GM12864 (cell line): ENCODE data around the gene SLC26A1.

Experiments used
- DNase-seq: peaks from one replicate; pipeline ENCODE4 v3.0.0-alpha.2; 2011; ENCODE audit warnings: low read depth
- H3K4me3 ChIP-seq: 2 replicates; pipeline ENCODE4 v1.5.1; 2011; ENCODE audit warnings: mild to moderate bottlenecking, low read depth, low read length, control low read depth
- TF ChIP-seq, protein P1 (sequence below): IDR thresholded peaks from 2 replicates; pipeline ENCODE4 v1.5.1; 2011; ENCODE audit warnings: low read depth, mild to moderate bottlenecking, moderate library complexity, low read length, control low read depth, inconsistent platforms; ENCODE audit errors: missing control alignments

The SLC26A1 gene

DNA sequence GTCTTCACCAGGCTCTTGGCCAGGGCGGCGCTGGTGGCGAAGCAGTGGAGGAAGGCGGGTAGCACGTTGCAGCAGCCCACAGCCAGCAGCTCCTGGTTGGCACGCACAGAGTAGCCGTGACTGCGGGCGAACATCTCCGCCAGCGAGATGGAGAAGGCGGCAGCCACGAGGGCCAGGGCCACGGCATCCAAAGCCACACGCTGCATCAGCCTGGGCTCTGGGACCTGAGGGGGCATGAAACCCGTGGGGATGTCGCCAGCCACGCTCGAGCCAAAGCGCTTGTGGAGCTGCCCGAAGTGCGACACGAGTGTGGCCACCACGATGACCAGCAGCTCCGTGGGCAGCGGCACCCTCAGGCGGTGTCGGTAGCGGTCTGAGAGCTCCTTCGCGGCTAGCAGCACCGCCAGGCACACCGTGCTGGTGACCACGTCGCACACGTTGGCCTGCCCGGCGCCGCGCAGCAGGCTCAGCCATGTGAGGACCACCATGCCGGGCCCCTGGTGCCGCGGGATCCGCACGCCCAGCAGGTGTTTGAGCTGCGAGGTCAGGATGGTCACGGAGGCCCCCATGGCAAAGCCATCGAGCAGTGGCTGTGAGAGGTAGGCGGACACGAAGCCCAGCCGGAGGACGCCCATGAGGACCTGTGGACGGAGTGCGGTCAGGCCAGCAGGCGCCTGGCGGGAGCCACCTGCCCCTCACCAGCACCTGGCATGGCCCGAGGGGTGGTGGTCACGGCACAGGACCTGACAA lies 3.3 kb downstream of the SLC26A1 start:
- TF ChIP-seq, protein P1, sequence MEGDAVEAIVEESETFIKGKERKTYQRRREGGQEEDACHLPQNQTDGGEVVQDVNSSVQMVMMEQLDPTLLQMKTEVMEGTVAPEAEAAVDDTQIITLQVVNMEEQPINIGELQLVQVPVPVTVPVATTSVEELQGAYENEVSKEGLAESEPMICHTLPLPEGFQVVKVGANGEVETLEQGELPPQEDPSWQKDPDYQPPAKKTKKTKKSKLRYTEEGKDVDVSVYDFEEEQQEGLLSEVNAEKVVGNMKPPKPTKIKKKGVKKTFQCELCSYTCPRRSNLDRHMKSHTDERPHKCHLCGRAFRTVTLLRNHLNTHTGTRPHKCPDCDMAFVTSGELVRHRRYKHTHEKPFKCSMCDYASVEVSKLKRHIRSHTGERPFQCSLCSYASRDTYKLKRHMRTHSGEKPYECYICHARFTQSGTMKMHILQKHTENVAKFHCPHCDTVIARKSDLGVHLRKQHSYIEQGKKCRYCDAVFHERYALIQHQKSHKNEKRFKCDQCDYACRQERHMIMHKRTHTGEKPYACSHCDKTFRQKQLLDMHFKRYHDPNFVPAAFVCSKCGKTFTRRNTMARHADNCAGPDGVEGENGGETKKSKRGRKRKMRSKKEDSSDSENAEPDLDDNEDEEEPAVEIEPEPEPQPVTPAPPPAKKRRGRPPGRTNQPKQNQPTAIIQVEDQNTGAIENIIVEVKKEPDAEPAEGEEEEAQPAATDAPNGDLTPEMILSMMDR = no peak
- no peak for DNase-seq
- no peak overlapping the region for H3K4me3 ChIP-seq

DNA sequence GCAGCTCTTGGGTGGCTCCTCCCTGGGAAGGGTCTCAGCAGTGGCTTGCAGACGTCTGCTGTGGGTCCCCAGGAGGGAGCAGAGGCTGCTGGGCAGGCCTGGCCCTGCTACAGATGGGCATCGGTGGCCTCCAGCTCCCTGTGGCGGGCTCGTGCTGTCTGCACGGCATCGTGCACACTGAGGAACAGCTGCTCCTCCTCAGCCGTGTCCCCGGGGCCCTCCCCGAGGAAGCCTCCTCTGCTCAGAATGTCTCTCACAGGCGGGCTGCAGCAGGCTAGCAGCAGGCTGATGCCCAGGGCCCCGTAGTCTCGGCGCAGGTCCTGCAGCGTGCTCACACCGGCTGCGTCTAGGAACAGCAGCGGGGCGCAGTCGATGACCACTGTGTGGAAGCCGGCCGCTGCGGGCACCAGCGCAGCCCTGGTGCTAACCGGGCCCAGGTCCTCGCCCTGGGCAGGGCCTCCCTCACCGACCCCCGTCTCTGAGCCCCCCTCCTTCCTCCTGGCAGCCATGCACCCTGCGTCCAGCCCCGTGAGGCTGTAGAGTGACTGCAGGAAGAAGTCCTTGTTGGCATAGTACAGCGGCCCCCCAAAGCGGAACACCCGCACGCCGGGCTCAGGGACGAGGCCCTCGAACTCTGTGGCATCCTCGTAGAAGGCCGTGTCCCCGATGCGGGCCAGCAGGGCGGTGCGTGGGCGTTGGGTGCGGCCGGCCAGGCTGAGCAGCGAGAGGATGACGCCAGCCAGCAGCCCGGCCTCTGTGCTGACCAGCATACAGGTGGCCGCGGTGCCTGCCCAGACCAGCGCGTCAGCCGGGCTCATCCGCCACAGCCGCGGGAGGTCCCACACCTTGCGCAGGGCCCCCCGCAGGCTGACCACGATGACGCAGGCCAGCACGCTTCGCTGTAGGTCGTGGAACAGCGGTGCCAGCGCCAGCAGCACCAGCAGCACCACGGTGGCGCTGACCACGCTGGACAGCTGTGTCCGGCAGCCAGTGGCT lies 4.2 kb downstream of the SLC26A1 start:
- DNase-seq = no peak
- TF ChIP-seq, protein P1 = no peak
- H3K4me3 ChIP-seq = no peak overlapping the region

DNA sequence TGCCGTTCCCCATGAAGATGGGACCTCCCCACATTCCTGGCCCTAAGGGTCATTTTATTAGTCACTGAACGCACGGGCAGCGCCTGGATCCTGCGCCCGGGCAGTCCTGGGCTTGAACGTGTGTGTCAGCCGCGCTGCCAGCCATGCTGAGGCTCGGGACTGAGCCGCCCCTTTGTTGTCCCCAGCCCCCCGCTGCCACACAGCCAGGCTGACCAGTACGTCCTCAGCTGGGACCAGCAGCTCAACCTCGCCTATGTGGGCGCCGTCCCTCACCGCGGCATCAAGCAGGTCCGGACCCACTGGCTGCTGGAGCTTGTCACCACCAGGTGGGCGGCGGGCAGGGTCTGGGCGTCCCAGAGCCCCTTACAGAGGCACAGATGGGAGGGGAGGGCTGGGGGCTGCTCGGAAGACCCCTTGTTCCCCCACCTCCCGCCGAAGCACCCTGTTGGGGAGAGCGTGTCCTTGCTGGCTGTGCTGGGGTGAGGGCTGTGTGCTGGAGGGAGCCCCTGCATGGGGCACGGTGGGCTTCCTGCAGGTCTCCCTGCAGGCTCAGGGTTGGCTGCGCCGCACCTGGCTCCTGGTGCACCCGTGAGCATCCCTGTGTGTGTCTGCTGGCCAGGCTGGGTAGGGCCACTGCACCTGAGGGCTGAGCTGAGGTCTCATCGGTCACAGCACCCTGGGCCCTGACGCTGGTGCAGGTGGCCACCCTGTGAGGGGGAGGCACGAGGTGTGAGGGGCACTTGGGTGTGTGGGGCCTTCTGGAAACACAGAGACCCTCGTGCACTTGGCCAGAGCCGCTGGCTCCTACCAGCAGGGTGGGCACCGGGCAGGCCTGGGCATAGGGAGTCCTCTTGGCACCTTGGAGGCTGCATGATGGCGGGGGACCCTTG lies 5.3 kb downstream of the SLC26A1 start:
- DNase-seq = no peak
- peak overlapping the region; percentile 53 for H3K4me3 ChIP-seq
- TF ChIP-seq, protein P1 = no peak

DNA sequence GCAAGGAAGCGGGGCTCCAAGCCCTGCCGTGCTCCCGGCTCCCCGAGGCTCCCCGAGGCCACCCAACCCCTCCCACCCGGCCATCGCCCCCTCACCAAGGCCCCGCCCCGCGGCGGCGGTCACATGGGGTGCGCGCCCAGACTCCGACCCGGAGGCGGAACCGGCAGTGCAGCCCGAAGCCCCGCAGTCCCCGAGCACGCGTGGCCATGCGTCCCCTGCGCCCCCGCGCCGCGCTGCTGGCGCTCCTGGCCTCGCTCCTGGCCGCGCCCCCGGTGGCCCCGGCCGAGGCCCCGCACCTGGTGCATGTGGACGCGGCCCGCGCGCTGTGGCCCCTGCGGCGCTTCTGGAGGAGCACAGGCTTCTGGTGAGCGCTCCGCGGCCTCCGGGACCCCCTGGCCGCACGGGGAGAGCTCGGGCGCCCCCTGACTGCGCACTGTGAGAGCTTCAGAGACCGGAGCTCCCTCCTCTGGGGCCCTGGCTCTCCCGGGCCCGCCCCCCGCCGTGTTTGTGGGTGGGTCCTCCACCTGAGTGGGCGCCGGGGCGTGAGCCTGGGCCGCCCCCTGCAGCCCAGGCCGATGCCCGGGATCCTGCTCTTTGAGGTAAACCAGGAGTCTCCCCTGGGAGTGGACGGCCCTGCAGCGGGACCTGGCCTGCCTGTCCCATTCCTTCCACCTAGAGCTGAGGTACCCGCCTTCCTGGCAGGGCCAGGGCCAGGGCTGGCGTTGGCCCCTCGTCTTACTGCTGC lies 6.2 kb downstream of the SLC26A1 start, which contains the start of gene IDUA:
TSS of gene IDUA (plus strand) at position 166 of the 745 bp plus-strand sequence. CDS start at position 207, 41 bp downstream.
- DNase-seq = no peak
- peak within 1 kb of the TSS; percentile 53 for H3K4me3 ChIP-seq
- TF ChIP-seq, protein P1 = peak; percentile 50

DNA sequence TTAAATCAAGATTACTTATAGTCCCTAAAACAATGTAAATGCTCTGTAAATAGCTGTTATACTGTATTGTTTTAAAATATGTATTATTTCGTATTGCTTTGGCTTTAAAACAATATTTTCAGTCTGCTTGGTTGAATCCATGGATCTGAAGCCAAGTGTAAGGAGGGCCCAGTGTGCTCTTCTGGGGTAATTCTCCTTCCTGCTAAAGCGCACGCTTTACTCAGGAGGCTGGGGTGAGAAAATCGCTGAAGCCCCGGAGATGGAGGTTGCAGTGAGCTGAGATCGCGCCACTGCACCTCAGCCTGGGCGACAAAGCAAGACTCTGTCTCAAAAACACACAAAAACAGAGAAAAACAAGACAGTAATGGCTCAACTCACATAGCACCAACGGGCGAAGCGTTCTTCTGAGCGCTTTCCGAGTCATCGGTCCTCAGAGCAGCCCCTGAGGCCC lies 6.8 kb downstream of the SLC26A1 start:
- H3K4me3 ChIP-seq = peak overlapping the region; percentile 53
- DNase-seq = no peak
- TF ChIP-seq, protein P1 = no peak
